ENCODE results near the gene RGS6.
"Not testable (repeated sequence)": the region's sequence is repeated elsewhere in the genome, so short reads cannot be mapped to it uniquely, and the experiment has no call there.

RGS6 gene

GRCh38 chr14:72448212-72448611 is 516.0 kb downstream of the RGS6 start:
- DNase-seq: no peak
- TF ChIP-seq POLR2A (IDR thresholded peaks at IDR 0.05; ENCODE audit: low read length) (no peak), GATA1 (IDR thresholded peaks at IDR 0.05; ENCODE audit: low read depth, low read length) (no peak)

- TF ChIP-seq POLR2A (IDR thresholded peaks at IDR 0.05; ENCODE audit: low read length): no peak
- TF ChIP-seq GATA1 (IDR thresholded peaks at IDR 0.05; ENCODE audit: low read depth, low read length): no peak
- DNase-seq: no peak
Measured at GRCh38 chr14:72450473-72451044, 518.3 kb downstream of the RGS6 start.

GRCh38 chr14:72451054-72451972 is 519.1 kb downstream of the RGS6 start:
- TF ChIP-seq POLR2A (IDR thresholded peaks at IDR 0.05; ENCODE audit: low read length): no peak
- TF ChIP-seq GATA1 (IDR thresholded peaks at IDR 0.05; ENCODE audit: low read depth, low read length): no peak
- peak in 1 of 2 experiments; percentile 40 for DNase-seq

- DNase-seq: no peak
- no peak for TF ChIP-seq POLR2A (IDR thresholded peaks at IDR 0.05; ENCODE audit: low read length)
Measured at GRCh38 chr14:72452774-72453173, 520.5 kb downstream of the RGS6 start.

- no peak for DNase-seq
- TF ChIP-seq GATA1 (IDR thresholded peaks at IDR 0.05; ENCODE audit: low read depth, low read length): no peak
- no peak for TF ChIP-seq POLR2A (IDR thresholded peaks at IDR 0.05; ENCODE audit: low read length)
Measured at GRCh38 chr14:72454388-72455160, 522.3 kb downstream of the RGS6 start.

- TF ChIP-seq POLR2A (IDR thresholded peaks at IDR 0.05; ENCODE audit: low read length) (no peak), GATA1 (IDR thresholded peaks at IDR 0.05; ENCODE audit: low read depth, low read length) (no peak)
- DNase-seq: no peak
Measured at GRCh38 chr14:72457641-72458040, 525.4 kb downstream of the RGS6 start.

GRCh38 chr14:72462056-72462455 is 529.8 kb downstream of the RGS6 start:
- no peak for TF ChIP-seq POLR2A (IDR thresholded peaks at IDR 0.05; ENCODE audit: low read length)
- TF ChIP-seq GATA1 (IDR thresholded peaks at IDR 0.05; ENCODE audit: low read depth, low read length): no peak
- DNase-seq: no peak

GRCh38 chr14:72463291-72463866 is 531.1 kb downstream of the RGS6 start:
- TF ChIP-seq GATA1 (IDR thresholded peaks at IDR 0.05; ENCODE audit: low read depth, low read length) (no peak), POLR2A (IDR thresholded peaks at IDR 0.05; ENCODE audit: low read length) (no peak)
- DNase-seq: no peak

GRCh38 chr14:72464226-72464625 is 532.0 kb downstream of the RGS6 start:
- no peak for DNase-seq
- TF ChIP-seq GATA1 (IDR thresholded peaks at IDR 0.05; ENCODE audit: low read depth, low read length) (no peak), POLR2A (IDR thresholded peaks at IDR 0.05; ENCODE audit: low read length) (no peak)

GRCh38 chr14:72466325-72466724 is 534.1 kb downstream of the RGS6 start:
- no peak for DNase-seq
- TF ChIP-seq GATA1 (IDR thresholded peaks at IDR 0.05; ENCODE audit: low read depth, low read length): no peak
- TF ChIP-seq POLR2A (IDR thresholded peaks at IDR 0.05; ENCODE audit: low read length): no peak

- DNase-seq: no peak
- TF ChIP-seq POLR2A (IDR thresholded peaks at IDR 0.05; ENCODE audit: low read length): no peak
- no peak for TF ChIP-seq GATA1 (IDR thresholded peaks at IDR 0.05; ENCODE audit: low read depth, low read length)
Measured at GRCh38 chr14:72471346-72471745, 539.1 kb downstream of the RGS6 start.

GRCh38 chr14:72472845-72473244 is 540.6 kb downstream of the RGS6 start:
- TF ChIP-seq GATA1 (IDR thresholded peaks at IDR 0.05; ENCODE audit: low read depth, low read length): no peak
- TF ChIP-seq POLR2A (IDR thresholded peaks at IDR 0.05; ENCODE audit: low read length): no peak
- DNase-seq: peak in 1 of 2 experiments; percentile 10

GRCh38 chr14:72476657-72477499 is 544.6 kb downstream of the RGS6 start:
- no peak for TF ChIP-seq POLR2A (IDR thresholded peaks at IDR 0.05; ENCODE audit: low read length)
- TF ChIP-seq GATA1 (IDR thresholded peaks at IDR 0.05; ENCODE audit: low read depth, low read length): no peak
- peak in 1 of 2 experiments; percentile 6 for DNase-seq

GRCh38 chr14:72477578-72477977 is 545.3 kb downstream of the RGS6 start:
- DNase-seq: not testable (repeated sequence)
